GM18867 (cell line): ENCODE results near the gene ARHGAP10.
A peak's percentile ranks its signal among the peaks of the same experiment; 100 is the strongest.

Source experiments
- ATAC-seq: cut with Tn5 transposase; IDR thresholded peaks from one replicate; pipeline ENCODE4 v1.9.1; 2021; ENCODE audit warnings: mild to moderate bottlenecking, moderate library complexity; ENCODE audit not compliant: unreplicated experiment

Gene ARHGAP10

DNA sequence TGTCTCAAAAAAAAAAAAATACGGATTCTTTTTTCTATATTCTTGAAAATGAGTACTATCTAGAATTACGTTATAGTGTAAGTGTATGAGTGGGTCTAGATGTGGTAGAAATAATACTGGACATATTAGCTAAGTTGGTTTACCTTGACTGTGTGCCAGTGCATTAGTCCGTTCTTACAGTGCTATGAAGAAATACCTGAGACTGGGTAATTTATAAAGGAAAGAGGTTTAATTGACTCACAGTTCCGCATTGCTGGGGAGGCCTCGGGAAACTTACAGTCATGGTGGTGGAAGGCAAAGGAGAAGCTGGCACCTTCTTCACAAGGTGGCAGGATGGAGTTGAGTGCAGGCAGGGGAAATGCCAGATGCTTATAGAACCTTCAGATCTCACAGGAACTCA is 92.4 kb downstream of the ARHGAP10 start:
- ATAC-seq = no peak

DNA sequence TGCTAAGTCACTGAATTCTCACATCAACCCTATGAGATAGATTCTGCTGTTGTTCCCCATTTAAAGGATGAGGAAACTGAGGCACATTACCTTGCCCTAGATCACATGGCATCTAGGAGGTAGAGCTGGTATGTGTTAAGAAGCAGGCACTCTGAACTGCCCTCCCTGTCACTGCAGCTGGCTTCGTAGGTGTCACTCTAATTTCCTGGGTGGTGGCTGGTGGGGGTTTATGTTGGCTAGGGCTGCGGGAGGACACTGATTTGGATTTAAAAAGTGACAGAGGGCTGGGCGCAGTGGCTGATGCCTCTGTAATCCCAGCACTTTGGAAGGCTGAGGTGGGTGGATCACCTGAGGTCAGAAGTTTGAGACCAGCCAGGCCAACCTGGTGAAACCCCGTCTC is 93.0 kb downstream of the ARHGAP10 start:
- no peak for ATAC-seq

GRCh38 chr4:147825451-147826287 is 93.8 kb downstream of the ARHGAP10 start:
- no peak for ATAC-seq

GRCh38 chr4:147826288-147826646 is 94.4 kb downstream of the ARHGAP10 start:
- no peak for ATAC-seq

DNA sequence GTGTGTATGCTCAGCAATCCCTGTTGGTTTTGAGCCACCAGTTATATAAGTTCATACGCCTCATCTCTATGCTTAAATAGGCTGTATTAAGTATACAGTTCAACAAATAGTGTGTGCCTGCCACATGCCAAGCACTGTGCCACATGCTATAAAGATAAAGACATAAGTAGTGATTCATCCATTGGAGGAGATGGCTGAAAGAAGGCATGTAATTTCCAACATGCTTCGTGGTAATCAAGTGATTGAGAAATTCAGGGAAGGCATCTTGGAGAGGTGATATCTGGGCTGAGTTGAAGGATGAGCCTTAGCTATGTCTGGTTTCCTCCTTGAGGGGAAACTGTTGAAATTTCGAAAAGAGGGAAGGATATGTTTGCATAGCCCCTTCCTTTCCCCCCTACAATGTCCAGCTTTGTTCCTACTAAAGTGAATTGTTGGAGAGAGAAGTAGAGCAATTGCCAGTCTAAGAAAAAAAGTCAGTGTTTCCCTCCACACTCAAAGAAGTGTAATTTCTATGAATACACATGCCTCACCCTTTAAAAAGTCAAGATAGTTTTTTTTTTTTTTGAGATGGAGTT is 96.5 kb downstream of the ARHGAP10 start:
- ATAC-seq = no peak

DNA sequence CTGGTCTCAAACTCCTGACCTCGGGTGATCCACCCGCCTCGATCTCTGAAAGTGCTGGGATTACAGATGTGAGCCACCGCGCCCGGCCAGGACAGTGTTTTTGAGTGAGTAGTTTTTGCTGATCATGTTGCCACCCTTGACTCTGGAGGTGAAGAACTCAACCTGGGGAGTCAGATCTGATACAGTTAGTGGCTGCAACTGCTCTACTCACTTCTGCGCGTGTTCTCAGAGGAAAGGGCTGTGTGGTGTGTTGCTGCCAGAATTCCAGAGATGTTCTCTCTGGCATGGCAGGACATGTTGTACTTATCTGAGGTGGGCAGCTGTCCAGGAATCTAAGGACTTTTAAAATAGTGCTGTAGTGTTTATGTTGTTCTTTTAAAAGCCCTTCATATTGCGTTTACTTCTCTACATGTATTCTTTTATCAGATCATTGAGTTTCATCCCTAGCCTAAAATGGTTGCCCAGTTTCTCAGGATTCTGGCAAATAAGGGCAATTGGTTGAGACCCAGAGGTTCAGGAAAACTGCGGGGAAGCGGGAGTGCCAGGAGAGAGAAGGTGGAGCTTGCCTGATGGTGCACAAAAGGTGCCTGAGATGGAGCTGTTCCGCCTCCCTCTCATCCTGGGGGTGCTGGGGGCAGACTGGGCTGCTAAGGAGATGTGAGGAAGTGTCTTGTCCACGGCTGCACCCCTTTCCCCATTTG is 97.7 kb downstream of the ARHGAP10 start:
- ATAC-seq = no peak

- ATAC-seq = no peak
Measured at GRCh38 chr4:147830102-147830463, 98.2 kb downstream of the ARHGAP10 start.

GRCh38 chr4:147830987-147831386 is 99.1 kb downstream of the ARHGAP10 start:
- no peak for ATAC-seq

GRCh38 chr4:147831551-147832171 is 99.8 kb downstream of the ARHGAP10 start:
- ATAC-seq = no peak

- no peak for ATAC-seq
Measured at GRCh38 chr4:147833254-147833653, 101.4 kb downstream of the ARHGAP10 start.

DNA sequence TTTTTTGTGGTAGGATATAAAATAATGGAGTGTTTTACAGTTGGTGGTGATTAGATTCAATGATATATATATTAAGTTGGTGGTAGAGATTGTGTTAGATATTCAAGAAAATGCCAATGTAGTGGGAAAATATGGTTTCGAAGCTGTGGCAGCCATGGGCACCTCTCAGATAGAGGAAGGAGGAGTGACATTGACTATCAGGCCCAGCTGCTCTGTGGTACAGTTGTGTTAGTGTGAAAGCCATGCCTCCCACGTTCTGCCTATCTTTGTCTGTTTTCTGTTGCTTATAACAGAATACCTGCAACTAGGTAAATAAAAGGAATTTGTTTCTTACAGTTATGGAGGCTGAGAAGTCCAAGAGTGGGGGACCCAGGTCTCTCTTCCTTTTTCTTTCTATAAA is 101.9 kb downstream of the ARHGAP10 start:
- ATAC-seq = no peak

DNA sequence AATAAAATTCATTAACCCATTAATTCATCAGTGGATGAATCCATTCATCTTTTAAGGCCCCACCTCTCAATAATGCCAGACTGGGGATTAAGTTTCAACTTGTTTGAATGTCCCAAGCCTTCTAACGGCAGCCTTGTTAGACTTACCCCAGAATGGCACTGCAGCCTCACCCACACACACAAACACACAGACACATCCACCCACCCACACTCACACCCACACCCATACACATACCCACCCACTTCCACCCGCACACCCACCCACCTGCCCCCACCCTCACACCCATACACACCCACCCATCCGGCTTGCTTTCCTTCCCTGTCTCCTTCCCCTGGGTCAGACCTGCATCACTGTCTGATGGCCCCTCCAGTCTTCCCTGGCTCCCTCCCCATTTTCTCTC is 102.6 kb downstream of the ARHGAP10 start:
- no peak for ATAC-seq

DNA sequence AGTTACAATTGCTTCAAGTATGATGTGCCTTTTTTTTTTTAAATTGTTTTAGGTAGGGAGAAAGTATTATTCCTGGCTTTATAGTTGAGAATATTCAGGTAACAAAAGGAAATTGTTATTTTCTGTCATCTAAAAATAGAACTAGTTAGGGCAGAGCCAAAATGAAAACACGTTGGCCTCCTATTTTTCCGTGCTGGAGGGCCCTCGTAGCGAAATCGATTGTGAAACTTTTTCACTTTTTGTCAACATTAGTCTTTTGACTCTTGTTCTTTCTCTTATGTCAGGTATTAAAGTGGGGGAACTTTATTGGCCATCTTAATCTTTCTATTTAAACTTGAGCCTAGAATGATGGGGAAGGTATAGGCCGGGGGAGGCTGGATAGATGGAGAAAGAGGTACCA is 104.9 kb downstream of the ARHGAP10 start:
- ATAC-seq = peak; percentile 41

GRCh38 chr4:147837435-147837834 is 105.5 kb downstream of the ARHGAP10 start:
- no peak for ATAC-seq

- ATAC-seq = no peak
Measured at GRCh38 chr4:147837854-147838253, 106.0 kb downstream of the ARHGAP10 start.

GRCh38 chr4:147839200-147839599 is 107.3 kb downstream of the ARHGAP10 start:
- ATAC-seq = no peak

DNA sequence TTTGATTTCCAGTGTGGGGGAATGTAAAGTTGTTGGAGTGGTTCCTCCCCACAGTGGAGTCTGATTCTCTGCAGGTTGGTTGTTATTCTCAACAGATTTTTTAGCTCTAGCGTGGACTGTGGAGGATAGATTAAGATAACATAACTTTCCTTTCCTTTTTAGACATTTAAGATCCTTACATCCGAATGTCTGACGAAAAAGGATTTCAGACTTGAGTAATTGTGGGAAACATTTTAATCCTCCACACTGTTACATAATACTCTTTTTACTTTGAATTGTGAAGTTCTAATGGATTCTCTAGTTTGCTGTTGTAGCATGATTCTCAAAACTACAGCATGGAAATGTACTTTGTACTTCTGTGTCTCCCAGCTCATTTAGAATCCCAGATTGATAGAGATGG is 107.8 kb downstream of the ARHGAP10 start:
- no peak for ATAC-seq

DNA sequence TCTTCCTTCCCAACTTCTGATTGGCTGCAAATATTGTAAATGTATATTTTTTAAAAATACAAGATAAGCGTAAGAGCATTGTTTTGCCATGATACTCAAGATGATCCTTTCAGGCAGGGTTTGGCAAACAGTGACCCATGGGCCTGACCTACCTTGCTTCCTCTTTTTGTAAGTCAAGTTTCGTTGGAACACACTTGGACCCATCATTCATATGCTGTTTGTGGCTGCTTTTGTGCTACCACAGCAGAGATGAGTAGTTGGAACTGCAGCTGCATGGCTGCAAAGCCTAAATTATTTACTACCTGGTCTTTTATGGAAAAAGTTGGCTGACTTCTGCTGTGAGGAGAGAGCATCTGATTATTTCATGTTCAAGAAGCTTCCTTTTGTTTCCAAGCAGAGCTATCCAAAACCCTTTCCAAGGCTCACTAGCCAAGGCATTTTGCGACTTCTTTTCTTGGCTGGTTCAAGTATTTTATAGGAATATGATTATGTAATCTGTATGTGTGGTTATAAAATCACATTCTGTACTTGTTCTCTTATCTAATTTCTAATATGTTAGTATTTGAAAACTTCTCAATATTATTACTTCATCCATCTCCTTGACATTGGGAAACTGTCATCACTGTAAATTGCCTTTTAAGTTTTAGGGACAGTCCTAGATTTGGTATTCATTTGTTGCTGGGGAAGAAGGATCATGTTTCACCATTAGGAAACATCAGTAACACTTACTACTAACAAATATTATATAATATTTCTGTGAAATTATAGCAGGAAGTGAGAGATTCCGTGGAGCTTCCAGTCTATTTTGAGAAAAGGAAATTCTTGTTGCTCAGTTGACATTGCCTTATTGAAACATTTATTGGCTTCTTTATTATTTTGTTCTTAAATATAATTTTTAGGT is 109.2 kb downstream of the ARHGAP10 start:
- peak; percentile 66 for ATAC-seq

GRCh38 chr4:147842573-147842972 is 110.7 kb downstream of the ARHGAP10 start:
- ATAC-seq = no peak

DNA sequence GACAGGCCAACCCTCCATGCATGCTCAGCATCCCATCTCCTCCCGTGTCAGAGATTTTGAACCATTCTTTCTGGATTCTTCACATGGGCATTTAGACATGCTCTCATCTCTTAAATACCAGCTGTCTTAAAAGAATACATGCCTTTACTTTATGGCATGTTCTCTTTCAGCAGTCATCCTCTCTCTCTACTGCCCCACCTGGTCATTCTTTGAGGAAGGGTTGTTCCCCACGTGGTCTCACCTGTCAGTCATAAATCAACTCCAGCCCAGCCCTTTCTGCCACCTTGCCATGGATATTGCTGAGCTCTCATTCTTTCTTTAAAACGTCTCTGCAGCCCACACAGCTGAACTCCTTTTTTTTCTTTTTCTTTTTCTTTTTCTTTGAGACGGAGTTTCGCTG is 111.3 kb downstream of the ARHGAP10 start:
- peak; percentile 43 for ATAC-seq

DNA sequence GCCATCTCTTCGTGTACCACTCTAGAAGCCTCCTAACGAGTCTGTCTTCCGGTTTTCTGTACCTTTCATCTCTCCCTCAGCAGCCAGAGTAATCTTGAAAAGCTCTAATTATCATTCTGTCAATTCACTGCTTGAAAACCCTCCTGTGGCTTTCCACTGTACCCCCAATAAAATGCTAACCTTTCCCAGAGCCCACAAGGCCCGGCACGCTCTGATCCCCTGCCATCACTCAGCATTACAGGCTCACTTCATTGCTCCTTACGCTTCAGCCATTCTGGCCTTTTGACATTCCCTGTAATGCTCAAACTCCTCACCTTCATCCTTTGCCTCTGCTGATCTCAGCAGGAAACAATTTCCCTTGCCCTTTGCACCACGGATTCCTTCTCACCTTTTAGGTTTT is 112.9 kb downstream of the ARHGAP10 start:
- ATAC-seq = no peak
